GM06990 (cell line): ENCODE data around the gene IKBKE.
A peak's percentile ranks its signal among the peaks of the same experiment; 100 is the strongest.

Experiments used
- DNase-seq: peaks from one replicate; pipeline ENCODE4 v3.0.0-alpha.2; 2011; ENCODE audit not compliant: insufficient read length; ENCODE audit errors: extremely low read depth
- H3K27me3 ChIP-seq: replicated peaks from 2 replicates; pipeline ENCODE4 v1.6.0; 2011; ENCODE audit warnings: low read length; ENCODE audit not compliant: control insufficient read depth, insufficient read depth
- H3K36me3 ChIP-seq: 2 replicates; pipeline ENCODE4 v1.5.1; 2011; ENCODE audit warnings: low read length; ENCODE audit not compliant: control insufficient read depth, insufficient read depth
- H3K4me3 ChIP-seq: replicated peaks from 2 replicates; pipeline ENCODE4 v1.5.1; 2011; ENCODE audit warnings: low read depth, mild to moderate bottlenecking, control low read depth, low read length
- TF ChIP-seq, protein P1 (sequence below): IDR thresholded peaks from 2 replicates; pipeline ENCODE4 v1.5.1; 2011; ENCODE audit warnings: low read length, control low read depth, mild to moderate bottlenecking, inconsistent platforms; ENCODE audit not compliant: insufficient read depth, poor library complexity, severe bottlenecking

IKBKE gene

GRCh38 chr1:206502812-206503211 lies 32.5 kb downstream of the IKBKE start:
- H3K27me3 ChIP-seq = no peaks in the 10 kb centered on the region
- TF ChIP-seq, protein P1, sequence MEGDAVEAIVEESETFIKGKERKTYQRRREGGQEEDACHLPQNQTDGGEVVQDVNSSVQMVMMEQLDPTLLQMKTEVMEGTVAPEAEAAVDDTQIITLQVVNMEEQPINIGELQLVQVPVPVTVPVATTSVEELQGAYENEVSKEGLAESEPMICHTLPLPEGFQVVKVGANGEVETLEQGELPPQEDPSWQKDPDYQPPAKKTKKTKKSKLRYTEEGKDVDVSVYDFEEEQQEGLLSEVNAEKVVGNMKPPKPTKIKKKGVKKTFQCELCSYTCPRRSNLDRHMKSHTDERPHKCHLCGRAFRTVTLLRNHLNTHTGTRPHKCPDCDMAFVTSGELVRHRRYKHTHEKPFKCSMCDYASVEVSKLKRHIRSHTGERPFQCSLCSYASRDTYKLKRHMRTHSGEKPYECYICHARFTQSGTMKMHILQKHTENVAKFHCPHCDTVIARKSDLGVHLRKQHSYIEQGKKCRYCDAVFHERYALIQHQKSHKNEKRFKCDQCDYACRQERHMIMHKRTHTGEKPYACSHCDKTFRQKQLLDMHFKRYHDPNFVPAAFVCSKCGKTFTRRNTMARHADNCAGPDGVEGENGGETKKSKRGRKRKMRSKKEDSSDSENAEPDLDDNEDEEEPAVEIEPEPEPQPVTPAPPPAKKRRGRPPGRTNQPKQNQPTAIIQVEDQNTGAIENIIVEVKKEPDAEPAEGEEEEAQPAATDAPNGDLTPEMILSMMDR = no peak
- H3K36me3 ChIP-seq = peaks cover 8% of the 10 kb centered on the region
- no peak overlapping the region for H3K4me3 ChIP-seq
- no peak for DNase-seq

- Histone ChIP-seq H3K4me3 (0 out of 2 replicates have a peak overlapping the region, but pooled peaks have one; percentile 2), H3K27me3 (no peaks in the 10 kb centered on the region), H3K36me3 (peaks cover 2% of the 10 kb centered on the region)
- DNase-seq = peak; percentile 49
- TF ChIP-seq, protein P1 = no peak
Measured at GRCh38 chr1:206503591-206504362, 33.5 kb downstream of the IKBKE start.

DNA sequence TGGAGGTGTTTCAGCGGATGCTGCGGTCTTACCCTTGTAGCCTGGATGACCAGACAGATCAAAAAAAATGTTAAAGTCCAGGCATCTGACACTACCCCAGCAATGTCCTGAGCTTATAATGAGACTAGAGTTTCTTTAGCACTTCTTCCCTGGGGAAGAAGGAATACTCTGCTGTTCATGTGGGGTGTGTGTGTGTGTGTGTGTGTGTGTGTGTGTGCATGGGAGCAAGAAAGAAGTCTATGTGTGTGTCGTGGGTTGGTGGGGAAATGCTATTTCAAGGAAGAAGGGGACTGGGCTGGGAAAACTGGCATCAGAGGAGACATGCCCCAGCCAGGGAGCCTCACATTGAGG lies 34.1 kb downstream of the IKBKE start:
- TF ChIP-seq, protein P1 = no peak
- Histone ChIP-seq H3K4me3 (no peak overlapping the region), H3K27me3 (no peaks in the 10 kb centered on the region), H3K36me3 (peaks cover 1% of the 10 kb centered on the region; the same call in 1 of the 2 replicates)
- DNase-seq = no peak

DNA sequence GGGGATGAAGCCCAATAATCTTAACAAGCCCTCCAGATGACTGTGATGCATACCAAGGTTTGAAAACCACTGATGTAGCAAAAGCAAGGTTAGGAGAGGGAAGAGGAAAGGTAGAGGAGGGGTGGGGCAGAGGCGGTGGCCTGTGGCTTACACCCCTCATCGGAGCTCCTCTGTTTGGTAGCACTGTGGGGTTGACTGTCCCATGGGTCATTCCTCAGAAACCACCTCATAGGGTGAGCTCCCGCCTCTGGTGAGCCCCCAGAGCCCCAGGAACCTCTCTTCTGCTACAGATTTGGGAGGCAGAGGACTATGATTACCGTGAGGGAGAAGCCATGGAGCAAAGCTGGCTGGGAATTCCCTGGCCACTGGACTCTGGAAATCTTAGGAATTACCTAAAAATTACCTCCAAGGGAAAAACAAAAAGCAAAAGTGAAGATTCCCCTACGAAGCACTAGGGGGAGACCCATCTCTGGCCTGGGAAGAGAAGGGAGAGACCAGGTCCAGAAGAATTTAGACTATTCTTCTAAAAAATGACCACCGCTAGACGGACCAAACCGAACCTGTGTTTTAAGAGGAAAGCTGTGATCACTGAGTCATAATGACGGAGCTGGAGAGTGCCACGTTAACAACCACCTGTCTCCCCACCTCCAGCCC lies 35.6 kb downstream of the IKBKE start:
- TF ChIP-seq, protein P1 = peak; percentile 58
- Histone ChIP-seq H3K36me3 (no peaks in the 10 kb centered on the region), H3K4me3 (peak overlapping the region; percentile 75; the same call in 1 of the 2 replicates), H3K27me3 (no peaks in the 10 kb centered on the region)
- DNase-seq = no peak

- H3K4me3 ChIP-seq = peak overlapping the region; percentile 75
- TF ChIP-seq, protein P1 = no peak
- no peaks in the 10 kb centered on the region for H3K36me3 ChIP-seq
- H3K27me3 ChIP-seq = no peaks in the 10 kb centered on the region
- peak; percentile 56 for DNase-seq
Measured at GRCh38 chr1:206506405-206507283, 36.4 kb downstream of the IKBKE start.
